Stimulated activated CD8-positive, alpha-beta memory T cell treated with anti-CD3 and anti-CD28 coated beads, Interleukin-15, amount 100 ng/mL, for 24 hours (primary cell): ENCODE measurements around the gene ENDOV.

Experiments
- DNase-seq: peaks from one replicate; pipeline ENCODE4 v3.0.0-alpha.2; 2020; ENCODE audit warnings: low read depth

ENDOV gene

DNA sequence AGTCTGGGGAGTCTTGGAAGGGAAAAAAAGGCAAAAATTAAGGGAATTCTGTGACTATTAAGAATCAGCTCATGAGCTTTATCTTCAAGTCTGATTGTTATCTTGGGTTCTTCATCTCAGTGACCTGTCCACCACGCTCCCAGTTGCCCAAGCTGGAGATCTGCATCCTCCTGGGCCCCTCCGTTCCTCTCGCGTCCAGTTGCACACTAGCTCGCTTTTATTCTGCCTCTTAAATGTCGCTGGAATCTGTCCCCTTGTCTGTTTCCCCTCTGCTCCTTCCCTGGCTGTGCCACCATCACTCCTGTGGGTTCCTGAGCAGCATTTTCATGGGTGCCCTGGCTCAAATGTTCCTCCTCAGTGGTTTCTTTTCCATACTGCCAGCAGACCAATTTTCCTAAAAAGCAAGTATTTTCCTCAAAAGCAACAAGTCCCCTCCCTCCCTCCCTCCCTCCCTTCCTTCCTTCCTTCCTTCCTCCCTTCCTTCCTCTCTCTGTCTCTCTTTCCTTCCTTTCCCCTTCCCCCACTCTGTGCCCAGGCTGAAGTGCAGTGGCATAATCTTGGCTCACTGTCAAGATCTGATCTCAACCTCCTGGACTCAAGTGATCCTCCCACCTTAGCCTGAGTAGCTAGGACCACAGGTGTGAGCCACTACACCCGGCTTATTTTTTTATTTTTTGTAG lies 1.4 kb downstream of the ENDOV start:
- no peak for DNase-seq

DNA sequence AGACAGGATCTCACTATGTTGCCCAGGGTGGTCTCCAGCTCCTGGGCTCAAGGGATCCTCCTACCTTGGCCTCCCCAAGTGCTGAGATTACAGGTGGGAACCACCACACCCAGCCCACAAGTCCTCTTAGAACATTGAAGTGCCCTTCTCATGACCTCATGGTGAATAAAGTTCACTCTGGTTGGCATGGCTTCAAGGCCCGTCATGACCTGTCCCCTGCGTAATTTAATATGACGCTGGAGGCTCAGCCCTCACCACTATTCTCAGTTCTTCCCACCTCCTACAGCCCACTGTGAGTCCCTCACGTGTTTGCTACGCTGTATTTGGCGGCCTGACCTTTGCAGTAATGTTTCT lies 1.9 kb downstream of the ENDOV start:
- no peak for DNase-seq

DNA sequence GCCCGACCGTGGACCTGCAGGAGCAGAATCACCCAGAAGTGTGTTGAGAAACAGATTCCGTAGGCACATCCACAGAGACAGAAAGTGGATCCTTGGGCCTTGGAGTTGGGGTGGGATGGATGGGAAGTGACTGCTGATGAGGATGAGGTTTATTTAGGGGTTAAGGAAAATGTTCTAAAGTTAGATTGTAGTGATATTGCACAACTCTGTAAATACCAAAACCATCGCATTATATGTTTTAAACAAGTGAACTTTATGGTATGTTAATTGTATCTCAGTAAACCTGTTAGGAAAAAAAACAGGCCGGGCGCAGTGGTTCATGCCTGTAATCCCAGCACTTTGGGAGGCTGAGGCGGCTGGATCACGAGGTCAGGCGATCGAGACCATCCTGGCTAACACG lies 3.6 kb downstream of the ENDOV start:
- no peak for DNase-seq

DNA sequence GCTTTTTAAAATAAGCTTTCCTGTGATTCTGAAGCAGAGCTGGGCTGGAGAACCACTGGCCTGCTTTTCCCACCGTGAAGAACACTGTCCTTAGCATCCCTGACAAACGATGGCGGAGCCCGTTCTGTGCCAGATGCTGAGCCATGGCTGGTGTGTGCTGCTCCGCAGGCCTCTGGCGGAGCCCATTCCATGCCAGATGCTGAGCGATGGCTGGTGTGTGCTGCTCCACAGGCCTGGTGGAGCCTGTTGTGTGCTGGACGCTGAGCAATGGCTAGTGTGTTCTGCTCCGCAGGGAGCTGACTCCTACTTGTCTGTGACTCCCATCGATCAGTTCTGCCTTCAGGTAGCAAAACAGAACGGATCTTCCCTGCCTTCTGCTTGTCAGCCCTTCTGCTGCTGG lies 4.3 kb downstream of the ENDOV start:
- DNase-seq, result no peak

DNA sequence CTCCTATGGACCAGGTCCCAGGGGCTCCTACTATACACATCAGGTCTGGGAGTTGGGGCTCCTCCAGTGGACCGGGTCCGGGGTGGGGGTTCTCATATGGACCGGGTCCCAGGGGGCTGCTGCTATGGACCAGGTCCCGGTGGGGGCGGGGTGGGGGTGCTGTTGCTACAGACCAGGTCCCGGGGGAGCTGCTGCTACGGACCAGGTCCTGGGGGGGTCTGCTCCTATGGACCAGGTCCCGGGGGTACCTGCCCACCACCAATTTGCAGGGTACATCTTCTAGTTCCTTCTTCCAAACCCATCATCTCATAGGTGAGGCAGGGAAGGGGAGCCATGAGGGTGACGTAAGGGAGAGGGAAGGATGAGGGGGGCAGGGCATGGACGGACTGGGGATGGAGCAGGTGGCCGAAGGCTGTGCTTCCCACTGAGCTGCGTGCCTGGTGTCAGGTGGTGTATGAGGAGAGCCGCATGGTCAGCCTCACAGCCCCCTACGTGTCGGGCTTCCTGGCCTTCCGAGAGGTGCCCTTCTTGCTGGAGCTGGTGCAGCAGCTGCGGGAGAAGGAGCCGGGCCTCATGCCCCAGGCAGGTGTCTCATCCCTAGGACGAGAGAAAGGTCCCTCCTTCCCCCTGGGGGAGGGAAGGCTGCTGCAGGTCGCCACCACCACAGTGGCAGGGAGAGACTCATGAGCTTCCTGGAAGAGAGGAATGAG lies 6.6 kb downstream of the ENDOV start:
- no peak for DNase-seq

DNA sequence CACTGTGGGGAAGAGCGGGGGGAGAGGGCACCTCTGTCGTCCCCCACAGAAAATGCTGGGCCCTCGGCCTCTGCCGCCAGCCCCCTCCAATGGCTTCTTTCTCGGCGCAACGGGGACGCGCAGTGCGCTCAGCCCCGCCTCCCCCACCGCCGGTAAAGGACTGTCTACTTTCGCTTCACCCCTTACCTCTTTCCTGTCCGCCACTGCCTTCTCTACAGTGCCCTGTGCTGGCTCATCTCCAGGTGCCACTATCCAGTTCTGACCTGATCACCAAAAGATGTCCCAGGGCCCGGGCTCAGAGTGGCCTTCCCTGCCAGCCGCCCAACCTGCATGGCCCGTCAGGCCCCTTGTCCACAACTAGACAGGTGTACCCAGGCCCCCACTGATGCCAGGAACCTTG lies 7.3 kb downstream of the ENDOV start:
- DNase-seq, result no peak

DNA sequence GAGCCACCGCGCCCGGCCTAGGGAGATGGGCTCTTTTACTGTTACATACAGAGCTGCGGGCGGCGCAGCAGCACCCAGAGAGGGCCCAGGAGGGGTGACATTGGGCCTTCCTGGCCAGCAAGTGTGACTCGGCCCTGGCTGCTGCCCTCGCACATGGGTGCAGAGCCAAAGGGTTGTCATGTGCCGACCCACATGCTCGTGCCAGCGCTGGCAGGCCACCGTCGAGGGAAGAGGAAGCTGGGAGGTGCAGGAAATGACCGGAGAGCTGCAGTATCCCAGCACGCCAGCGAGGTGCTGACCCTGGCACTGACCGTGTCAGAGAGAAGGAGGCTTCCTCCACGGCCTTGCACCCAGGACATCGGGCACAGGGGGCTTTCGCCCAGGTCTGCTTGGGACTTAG lies 8.0 kb downstream of the ENDOV start:
- no peak for DNase-seq

DNA sequence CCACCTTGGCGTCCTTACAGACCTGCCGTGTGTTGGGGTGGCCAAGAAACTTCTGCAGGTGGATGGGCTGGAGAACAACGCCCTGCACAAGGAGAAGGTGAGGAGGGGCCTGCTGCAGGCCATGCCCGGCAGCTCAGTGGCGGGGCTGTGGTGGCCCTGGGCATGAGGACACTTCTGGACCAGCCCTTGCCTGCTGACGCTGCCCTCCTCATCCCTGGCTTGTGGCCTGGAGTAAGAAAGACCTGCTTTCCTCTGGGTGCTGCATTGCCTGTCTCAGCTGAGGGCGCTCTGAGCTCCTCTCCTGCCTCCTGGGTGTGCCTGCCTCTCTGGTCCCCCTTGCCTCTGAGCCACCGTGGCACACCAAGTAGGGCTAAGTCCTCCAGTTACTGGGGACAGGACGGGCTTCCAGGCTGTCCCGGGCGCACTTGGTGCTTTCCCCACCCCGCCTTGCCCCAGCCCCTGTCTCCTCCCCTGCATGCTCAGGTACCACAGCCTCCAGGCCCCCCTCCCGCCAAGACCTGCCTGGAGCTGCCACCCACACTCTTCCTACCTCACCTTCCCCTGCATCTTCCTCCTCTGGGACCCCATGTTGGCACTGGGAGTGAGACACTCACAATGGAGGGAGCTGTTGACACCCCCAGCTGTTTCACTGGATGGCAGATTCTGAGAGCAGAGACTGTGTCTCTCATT lies 8.7 kb downstream of the ENDOV start:
- no peak for DNase-seq

DNA sequence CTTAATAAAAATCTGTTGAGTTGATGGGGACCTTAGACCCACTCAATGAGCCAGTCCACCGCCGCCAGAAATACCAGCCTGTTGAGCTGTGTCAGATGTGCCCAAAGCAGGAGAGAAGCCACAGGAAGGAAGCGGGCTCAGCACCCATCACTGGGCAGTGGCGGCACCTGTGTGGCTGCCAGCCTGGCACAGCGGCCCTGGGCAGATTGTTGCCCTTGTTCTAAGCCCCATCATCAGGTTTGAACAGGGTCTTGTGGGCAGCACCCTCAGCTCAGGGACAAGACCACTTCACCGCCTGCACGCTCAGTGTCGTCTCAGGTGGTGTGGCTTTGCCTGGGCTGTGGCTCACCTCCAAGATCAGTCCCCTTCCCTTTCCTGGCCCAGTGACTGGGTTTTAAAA lies 9.3 kb downstream of the ENDOV start:
- DNase-seq, result no peak

DNA sequence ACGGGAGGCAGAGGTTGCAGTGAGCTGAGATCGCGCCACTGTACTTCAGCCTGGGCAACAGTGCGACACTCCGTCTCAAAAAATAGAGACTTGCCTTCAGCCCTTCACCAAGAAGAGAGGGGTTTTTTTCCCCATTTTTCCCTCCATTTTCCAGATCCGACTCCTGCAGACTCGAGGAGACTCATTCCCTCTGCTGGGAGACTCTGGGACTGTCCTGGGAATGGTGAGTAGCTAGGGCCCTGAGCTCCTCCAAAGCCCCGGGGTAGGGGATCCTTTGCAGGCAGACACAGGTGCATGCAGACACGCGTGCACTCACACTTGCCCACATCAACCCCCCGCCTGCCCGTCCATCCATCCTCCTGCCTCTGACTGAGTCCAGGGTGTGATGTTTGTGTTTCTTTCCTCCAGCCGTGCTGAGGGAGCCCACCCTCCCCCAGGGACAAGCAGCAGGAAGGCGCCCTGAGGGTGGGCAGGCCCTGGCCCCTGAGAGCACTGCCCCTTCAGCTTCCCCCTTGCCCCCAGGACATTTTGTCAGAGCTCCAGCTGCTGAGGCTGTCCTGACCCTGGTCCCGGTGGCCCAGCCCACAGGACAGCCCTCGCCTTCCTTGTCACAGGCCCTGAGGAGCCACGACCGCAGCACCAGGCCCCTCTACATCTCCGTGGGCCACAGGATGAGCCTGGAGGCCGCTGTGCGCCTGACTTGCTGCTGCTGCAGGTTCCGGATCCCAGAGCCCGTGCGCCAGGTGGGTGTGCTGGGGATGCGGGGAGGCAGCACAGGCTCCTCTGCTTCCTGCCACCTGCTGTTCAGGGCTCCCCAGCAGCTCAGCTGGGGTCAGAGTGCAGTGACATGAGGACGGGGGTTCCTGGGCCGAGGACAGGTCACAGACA lies 10.2 kb downstream of the ENDOV start:
- no peak for DNase-seq

DNA sequence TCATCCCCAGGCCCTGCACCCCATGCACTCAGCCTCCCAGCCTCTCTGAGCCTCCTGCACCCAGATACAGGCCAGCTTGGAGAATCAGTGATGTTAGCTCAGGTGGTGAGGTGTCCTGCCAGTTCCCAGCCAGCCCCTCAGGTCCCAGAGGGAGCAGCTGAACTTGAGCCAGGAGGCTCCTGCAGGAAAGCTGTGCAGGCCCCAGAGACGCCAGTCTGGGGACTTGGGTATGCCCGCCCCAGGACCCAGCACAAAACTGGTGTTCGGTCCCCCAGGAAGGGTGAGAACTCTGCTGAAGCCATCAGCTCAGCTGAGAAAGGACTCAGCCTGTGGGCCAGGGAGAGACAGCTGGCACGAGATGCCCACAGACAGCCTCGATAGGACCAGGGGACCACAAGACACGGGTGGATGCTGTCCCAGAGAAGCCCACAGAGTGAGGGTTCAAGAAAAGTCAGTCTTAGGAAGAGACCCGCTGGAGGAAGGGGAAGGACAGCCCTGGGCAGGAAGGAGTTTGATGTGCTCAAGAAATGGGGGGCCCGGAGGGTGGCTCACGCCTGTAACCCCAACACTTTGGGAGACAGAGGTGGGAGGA lies 11.0 kb downstream of the ENDOV start:
- DNase-seq, result no peak

DNA sequence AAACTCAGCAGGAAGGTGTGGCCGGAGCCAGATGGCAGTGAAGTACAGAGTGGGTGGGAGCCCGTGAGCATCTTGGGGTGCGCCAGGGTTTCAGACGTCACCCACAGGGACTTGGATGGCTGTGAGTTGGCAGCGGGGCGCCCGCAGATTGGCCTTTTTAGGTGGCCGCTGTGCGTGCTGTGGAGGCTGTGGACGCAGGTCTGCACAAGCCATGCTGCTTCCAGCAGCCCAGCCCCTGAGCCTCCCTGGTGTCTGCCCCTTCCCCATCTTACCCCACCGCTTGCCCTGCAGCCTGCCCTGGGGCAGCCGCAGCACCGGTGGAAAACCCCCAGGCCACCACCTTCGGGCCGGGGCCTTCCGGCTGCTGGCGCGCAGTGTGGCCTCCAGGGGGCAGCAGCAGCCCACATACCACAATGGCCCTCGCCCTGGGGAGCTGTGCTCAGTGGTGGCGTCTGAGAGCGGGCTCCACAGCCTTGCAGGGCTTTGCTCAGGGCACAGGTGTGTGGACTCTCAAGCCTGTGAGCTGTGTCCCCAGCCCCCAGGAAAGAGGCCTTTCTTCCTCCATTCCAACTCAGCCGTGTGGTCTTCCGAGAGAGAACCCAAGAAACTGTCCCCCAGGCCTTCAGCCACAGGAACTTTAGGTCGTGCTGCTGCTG lies 11.8 kb downstream of the ENDOV start:
- peak; percentile 85 for DNase-seq

DNA sequence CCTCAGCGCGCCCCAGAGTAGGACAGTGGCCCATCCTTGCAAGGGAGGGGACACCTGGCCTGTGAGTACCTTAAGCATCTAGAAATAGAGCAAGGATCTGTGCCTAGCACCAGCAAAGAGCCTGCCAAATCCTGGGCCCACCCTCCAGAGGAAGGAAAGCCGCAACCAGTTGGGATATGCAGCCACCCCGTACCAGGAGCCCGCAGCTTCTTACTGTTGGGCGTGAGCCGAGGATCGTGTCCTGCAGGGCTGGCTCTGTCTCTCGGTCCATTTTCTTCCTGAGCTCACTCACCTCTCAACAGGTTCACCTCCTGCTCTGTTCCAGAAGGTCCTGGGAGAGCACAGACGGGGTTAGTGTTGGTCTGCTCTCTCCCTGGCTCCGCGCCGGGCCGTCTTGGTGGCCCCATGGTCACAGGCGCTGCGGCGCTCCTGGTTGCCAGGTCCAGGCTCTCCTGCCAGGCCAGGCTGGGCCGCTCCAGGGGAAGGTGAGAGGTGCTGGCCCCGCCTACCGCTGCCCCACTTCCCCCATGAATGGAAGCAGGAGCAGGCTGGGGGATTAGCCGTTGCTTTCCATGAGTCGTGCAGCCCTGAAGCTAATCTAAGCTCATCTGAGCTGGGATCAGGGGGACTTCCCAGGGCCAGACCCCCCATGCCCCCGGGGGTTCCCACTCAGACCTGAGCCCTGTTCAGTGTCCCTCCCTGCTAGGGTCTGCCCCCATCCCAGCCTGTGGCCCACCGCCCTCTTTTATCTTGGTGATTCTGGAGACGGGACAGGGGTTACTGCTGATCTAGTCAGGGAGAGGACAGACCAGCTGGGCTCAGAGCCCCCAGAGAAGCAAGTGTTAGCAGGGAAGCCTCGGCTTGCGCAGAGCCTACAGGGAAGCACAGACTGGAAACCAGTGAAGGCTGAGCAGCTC lies 12.7 kb downstream of the ENDOV start:
- no peak for DNase-seq

DNA sequence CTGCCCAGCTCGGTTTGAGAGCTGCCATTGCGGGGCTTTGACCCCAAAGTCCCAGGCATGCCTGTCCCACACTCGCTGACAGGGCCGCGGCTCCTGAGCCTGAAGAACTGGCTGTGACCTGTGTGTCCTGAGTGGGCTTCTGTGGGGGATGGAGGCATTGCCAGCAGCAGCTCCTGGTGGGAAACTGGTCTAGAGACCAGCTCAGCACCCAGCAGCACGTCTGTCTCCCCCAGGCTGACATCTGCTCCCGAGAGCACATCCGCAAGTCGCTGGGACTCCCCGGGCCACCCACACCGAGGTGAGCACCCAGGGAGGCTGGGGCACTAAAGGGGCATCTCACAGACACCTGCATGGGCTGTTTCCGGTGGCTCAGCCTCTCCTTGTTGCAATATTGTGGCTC lies 13.4 kb downstream of the ENDOV start:
- DNase-seq, result no peak

DNA sequence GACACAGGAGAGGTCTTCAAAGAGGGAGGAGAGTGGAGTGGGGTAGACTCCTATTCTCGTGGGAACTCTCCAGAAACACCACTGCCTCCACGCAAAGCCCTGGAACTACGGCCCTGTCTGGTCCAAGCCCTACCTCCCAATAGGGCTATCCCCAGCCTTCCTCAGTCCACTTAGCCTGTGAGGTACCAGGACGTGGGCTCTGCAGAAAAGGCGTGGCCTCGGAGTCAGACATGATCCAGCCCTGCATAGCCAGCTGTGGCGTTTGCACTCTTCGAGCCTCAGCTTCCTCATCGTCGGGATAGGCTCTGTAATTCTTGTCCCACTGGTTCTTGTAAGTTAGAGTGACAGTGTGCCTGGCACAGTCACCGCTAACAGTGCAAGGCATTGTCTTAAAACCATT lies 13.8 kb downstream of the ENDOV start:
- DNase-seq, result no peak

DNA sequence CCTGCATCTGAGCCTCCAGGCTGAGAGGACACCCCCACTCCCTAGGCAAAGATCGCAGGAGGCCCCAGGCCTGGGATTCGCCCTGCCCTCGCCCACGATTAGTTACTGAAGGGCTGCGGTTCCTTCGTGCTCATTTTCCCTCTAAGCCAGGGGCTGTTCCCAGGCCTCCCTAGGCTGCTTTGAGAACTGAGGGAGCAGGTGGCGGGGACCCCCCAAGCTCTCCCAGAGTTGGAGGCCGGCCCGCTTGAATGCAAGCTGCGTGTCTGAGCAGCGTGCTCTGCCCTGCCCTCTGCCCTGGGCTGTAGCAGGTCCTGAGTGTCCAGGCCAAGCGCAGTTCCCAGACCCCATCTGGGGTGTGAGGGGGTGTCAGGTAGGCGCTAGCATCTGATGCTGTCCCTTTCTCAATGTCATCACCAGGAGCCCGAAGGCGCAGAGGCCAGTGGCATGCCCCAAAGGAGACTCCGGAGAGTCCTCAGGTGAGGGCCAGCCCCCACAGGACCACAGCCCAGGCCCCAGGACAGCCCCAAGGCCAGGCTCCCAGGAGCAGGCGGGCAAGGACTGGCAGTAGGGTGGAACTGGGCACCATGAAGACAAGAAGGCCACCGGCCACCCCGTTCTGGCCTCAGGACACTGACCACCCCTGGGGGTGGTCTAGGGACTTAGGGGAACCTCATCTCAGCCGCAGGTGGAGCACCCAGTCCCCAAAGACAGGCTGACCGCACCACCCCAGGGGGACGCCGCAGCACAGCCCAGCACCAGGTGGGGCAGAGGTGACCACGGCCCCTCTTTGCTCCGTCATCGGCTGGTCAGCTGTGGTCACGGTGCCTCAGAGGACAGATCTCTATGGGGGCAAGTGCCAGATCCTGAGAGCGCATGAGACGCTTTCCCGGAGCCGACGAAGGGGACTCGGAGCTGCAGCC lies 14.6 kb downstream of the ENDOV start:
- no peak for DNase-seq

DNA sequence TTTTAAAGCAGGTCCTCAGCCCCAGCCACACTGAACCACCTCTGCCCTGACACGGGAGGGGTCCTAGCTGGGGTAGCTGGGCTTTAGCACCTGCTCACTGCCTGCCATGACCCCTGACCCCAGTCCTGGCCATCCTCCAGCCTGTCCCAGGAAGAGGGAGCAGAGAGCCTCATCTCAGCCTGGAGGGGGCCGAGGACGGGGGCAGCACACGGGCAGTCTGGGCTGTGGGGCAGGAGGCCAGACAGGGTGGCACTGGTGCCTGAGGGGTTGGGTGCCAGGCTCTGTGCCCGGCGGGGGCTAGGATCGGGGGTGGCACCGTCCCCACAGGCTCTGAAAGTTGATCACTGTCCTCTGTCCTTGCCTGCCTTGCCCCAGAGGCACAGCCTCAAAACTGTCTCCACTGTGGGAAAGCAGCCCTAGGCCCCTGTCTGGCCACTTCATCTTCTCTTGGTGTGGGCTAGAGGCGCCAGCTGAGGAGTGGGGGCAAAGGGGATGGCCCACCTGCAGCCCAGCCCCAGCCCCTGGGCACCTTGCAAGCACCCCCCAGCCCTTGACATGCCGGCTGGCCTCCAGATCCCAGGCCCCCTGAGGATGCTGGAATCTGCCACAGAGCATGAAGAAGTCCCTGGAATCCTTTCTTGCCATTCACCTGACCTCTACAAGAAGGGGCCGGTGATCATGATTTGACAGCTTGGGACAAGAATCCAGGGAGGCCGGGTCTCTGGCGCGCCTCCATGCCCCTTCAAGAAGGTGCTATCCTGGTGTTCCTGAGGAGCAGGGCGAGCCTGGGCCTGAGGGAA lies 15.7 kb downstream of the ENDOV start:
- DNase-seq, result no peak
